Neural progenitor cell (in vitro differentiated cells): Measurements from ENCODE around the gene MRPL16.

Experiments used
- EZH2 ChIP-seq: fragments of 200-600 bp; sonication (generic); IDR thresholded peaks from 2 replicates; pipeline ENCODE4 v1.6.1; 2017; ENCODE audit warnings: antibody characterized with exemption, mild to moderate bottlenecking, moderate library complexity
- EZH2phosphoT487 ChIP-seq: fragments of 200-600 bp; sonication (generic); IDR thresholded peaks from 2 replicates; pipeline ENCODE4 v1.6.1; 2017; ENCODE audit warnings: antibody characterized with exemption
- TF ChIP-seq, protein P1 (sequence below): fragments of 200-600 bp; sonication (generic); IDR thresholded peaks from 2 replicates; pipeline ENCODE4 v1.5.1; 2017; ENCODE audit warnings: antibody characterized with exemption, mild to moderate bottlenecking

GRCh38 chr11:59771605-59772004, 39.0 kb downstream of the MRPL16 start:
- TF ChIP-seq, protein P1, sequence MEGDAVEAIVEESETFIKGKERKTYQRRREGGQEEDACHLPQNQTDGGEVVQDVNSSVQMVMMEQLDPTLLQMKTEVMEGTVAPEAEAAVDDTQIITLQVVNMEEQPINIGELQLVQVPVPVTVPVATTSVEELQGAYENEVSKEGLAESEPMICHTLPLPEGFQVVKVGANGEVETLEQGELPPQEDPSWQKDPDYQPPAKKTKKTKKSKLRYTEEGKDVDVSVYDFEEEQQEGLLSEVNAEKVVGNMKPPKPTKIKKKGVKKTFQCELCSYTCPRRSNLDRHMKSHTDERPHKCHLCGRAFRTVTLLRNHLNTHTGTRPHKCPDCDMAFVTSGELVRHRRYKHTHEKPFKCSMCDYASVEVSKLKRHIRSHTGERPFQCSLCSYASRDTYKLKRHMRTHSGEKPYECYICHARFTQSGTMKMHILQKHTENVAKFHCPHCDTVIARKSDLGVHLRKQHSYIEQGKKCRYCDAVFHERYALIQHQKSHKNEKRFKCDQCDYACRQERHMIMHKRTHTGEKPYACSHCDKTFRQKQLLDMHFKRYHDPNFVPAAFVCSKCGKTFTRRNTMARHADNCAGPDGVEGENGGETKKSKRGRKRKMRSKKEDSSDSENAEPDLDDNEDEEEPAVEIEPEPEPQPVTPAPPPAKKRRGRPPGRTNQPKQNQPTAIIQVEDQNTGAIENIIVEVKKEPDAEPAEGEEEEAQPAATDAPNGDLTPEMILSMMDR: no peak
- TF ChIP-seq EZH2 (no peak), EZH2phosphoT487 (no peak)
